Measurements from ENCODE around the gene DGCR2. TPM values are rescaled to one million over a fixed set of nuclear protein-coding genes. Genes with fewer than 3 reads are reported as not detected.

DGCR2 gene, protein sequence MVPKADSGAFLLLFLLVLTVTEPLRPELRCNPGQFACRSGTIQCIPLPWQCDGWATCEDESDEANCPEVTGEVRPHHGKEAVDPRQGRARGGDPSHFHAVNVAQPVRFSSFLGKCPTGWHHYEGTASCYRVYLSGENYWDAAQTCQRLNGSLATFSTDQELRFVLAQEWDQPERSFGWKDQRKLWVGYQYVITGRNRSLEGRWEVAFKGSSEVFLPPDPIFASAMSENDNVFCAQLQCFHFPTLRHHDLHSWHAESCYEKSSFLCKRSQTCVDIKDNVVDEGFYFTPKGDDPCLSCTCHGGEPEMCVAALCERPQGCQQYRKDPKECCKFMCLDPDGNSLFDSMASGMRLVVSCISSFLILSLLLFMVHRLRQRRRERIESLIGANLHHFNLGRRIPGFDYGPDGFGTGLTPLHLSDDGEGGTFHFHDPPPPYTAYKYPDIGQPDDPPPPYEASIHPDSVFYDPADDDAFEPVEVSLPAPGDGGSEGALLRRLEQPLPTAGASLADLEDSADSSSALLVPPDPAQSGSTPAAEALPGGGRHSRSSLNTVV
- total RNA-seq = 34.9 and 44.1 TPM in 2 replicates

DNA sequence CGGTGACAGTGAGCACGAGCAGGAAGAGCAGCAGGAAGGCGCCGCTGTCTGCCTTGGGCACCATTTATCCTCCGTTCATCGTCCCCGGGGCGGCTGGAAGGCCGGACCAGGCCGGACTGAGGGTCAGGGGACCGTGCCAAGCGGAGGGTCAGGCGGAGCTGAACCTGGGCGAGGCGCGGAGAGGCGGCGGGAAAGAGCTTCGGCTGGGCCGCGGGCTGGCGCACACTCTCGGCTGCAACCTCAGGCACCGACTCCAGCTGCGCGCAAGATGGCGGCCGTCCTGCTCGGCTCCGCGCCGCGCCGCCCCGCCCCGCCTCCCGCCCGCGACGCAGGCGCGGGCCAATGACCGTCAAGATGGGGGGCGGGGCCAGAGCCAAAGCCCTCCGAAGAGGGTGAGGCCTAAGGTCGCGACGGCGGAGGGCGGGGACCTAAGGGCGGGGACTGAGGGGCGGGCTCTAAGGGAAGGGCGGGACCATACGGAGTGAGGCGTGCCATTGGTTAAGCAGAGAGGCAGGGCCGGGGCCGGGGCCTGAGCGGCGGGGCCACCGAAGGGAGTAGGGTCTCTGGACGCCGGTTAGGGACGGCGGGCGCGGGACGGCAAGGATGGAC, at the start of gene DGCR2:
Gene DGCR2 (minus strand): TSS at position 270 of the 609 bp plus-strand sequence. CDS start 206 bp downstream, at position 64.

GRCh38 chr22:19149991-19150390, 27.8 kb upstream of the DGCR2 start, which contains the start of gene GSC2:
TSS of gene GSC2 (minus strand) at chr22:19150292. CDS start at chr22:19150283, 9 bp downstream.

GRCh38 chr22:19130959-19131684, 8.9 kb upstream of the DGCR2 start, which contains the start of gene TSSK2:
TSS of gene TSSK2 (plus strand) at chr22:19131308. CDS start at chr22:19131400, 92 bp downstream.

Other genes starting within 250 kb of the DGCR2 start
- 0.15 and 0.70 TPM in 2 replicates for gene DGCR6, start 216.1 kb downstream of the DGCR2 start, total RNA-seq
- gene PRODH, start 186.1 kb downstream of the DGCR2 start, total RNA-seq = 0.62 and 0.72 TPM in 2 replicates
- gene TSSK2, start 8.9 kb upstream of the DGCR2 start, total RNA-seq = not detected in 2 replicates
- gene ESS2, start 22.2 kb upstream of the DGCR2 start, total RNA-seq = 19.8 and 23.9 TPM in 2 replicates
- not detected in 2 replicates for gene GSC2, start 27.9 kb upstream of the DGCR2 start, total RNA-seq
- 182 and 189 TPM in 2 replicates for gene SLC25A1, start 56.3 kb upstream of the DGCR2 start, total RNA-seq
- gene CLTCL1, start 169.3 kb upstream of the DGCR2 start, total RNA-seq = 10.4 and 19.3 TPM in 2 replicates

Data from hair follicular keratinocyte (primary cell).